GM21529 (cell line): ENCODE results near the gene PITPNB.
A peak's percentile ranks its signal among the peaks of the same experiment; 100 is the strongest.

Source experiments
- ATAC-seq: cut with Tn5 transposase; IDR thresholded peaks from one replicate; pipeline ENCODE4 v1.9.1; 2021; ENCODE audit not compliant: unreplicated experiment

Gene PITPNB

DNA sequence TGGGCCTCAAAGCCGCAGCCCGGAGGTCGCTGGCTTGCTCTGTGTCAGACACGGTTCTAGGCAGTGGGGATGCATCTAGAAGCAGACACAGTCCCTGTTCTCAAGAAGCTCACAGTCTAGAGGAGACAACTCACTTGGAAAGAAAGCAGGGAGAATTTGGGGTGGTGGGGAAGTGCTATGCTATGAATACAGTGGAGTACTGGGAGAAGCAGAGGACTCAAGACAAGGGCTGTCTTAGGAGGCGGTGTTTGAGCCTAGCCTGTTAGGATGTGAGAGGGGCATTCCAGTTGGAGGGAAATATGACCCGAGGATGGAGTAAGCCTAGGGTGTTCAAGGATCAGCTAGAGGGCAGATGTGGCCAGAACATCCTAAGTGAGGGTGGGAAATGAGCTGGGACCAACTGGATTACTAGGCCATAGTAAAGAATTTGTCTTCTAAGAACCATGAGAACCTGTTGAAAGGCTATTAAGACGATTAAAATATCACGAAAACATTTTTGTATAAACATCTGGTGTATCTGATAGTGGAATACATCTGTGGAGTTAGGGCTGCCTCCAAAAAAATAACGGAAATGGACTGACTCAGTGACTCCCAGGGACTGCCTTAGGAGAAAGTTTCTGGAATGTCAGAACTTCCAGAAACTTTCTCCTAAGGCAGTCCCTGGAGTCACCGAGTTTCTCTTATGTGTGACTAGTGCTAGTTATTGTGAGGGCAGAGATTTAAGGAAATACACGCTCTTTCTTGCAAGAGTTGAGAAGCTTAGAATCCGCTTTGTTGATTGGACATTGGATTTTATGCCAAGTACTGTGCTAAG is 1.1 kb upstream of the PITPNB start:
- ATAC-seq, result peak; percentile 36

DNA sequence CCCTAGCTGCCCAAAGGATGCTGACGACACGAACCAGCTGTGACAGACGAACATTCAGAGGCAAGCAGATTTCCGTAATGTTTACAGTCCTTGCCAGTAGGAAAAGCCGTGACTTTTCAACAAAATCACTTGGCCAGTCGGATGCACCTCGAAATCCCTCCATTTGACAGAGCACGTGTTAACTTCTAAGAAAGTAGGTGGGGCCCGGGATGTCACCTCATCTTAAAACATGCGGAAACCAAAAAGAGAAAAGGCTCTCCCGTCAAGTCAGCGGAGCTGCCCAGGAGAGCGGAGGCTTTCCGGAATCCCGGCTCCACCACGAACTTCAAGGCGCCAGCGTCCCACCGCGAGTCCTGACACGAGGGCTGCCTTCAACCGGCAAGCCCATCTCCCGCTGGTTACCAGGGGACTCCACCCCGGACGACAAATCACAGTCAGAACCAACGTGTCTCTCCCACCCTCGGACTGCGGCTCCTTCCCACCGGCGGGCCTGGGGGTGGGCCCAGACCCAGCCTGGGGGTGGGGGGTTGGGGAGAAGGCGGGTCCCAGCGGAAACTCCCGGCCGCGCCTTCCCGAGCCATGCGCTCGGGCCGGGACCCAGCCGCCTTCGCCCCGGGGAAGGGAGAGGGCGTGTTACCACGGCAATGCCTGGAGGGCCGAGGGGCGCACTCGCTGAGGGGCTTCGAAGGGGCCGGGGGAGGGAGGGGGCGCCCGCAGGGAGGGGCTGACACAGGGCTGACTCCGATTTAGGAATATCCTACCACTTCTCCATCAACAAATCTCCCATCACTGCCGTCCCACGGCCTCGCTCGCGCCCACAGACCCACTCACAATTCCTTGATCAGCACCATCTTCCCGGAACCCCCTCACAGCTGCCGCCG is 475 bp downstream of the PITPNB start:
- peak; percentile 35 for ATAC-seq

DNA sequence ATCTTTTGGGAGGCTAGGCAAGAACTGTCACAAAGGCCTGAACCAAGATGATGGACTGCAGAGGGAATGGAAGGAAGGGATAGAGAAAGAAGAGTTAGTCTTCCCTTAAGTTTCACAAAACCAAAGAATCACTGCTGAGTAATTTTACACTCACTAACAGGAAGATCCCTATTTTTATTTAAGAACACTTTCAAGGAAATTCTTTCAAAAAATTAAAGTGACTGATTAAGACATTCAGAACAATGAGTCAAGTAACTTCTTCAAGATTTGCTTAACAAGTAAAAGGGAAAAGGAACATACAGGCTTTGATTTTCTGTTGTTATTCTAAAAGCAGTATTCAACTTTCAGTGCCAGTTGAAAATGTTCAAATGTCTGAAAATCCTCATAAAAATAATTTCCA is 3.1 kb downstream of the PITPNB start:
- no peak for ATAC-seq

DNA sequence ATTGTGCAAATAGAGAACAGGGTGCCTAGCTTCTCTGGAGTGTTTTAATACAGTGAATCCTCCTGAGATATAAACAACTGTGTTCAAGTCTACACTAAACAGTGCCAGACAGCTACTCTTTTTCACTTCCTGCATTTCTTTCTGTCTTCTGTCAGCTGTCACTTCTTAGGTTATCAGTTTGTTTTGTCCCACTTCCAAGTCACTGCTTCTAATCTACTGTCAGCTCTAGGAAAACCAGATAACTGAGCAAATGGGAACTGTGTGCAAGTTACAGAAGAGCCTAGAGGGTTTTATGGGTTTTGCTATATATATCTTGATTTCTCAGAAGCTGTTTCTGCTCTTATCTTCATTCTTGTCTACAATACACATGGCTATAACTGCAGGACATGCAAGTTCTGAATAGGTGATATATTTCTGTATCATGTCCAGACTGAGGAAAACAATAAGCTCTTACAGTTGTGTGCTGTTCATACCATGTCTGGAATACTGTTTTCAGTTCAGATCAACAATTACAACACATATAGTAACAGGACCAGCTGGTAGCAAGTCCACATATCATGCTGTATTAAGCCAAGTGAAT is 5.8 kb downstream of the PITPNB start:
- no peak for ATAC-seq

DNA sequence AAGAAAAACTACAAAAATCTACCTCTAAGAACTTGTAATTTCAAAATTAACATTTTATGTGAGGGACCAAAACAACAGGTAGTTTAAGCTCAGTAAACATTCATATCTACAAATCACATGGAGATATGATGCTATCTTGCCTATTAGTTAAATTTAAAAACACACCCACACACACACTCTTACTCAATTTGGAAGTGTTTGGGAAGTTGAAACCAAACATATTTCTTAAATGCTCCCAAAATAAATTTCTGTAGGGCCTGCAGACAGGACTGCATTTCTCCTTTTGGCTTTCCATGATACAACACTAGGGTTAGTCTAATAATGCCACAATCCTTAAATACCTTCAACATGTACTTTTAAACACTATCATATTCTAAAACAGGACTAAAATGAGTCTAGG is 7.0 kb downstream of the PITPNB start:
- ATAC-seq, result no peak

DNA sequence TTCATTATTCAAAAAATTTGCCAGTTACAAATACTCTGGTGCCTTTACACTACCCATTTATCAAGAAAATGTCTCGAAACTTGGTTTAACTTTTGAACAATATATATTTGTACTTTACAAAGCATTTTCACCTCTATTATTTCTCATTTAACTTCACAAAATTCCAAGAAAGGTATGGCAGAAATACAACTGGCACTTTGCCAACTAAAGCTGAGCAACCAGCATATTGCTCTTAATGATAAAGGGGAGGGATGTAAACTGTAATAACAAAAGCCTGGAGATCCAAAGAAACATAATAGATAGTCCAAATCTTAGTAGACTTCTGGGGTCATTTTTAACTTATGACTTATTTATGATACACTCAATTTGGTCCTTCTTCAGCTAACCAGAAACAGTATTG is 7.7 kb downstream of the PITPNB start:
- ATAC-seq, result no peak

DNA sequence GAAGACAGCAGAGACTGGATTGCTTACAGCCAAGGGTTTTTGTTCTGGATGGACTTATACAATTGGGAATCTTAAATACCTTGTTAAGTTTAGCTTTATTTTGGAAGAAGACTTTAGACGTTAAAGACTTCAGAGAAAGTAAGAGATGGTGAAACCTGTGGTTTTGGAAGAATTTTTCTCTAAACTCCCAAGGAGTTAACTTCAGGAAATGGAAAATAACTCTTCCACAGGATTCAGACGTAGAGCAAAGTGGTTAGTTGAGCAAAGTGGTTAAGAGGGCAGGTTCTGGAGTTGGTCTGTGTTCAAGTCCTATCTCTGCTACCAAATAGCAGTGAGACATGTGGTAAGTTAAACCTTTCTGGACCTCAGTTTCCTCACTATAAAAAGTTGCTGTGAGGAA is 12.8 kb downstream of the PITPNB start:
- ATAC-seq, result no peak

DNA sequence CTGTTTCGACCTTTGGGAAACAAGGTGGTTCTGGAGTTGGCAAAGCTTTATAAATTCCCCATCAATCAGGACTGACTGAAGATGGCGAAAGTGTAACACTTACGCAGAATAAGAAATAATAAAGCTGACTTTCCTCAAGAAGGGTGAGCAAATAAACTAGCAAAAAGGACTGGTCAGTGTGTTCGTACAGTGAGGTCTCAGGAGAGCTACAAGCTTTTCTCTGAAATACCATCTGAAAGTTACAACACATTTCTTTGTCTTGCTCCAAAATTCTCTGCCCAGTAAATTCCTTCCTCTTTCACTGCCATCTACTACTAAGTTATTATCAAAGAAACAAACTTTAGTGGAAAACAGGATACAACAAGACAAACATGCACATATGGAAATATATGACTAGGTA is 13.4 kb downstream of the PITPNB start:
- ATAC-seq, result no peak

DNA sequence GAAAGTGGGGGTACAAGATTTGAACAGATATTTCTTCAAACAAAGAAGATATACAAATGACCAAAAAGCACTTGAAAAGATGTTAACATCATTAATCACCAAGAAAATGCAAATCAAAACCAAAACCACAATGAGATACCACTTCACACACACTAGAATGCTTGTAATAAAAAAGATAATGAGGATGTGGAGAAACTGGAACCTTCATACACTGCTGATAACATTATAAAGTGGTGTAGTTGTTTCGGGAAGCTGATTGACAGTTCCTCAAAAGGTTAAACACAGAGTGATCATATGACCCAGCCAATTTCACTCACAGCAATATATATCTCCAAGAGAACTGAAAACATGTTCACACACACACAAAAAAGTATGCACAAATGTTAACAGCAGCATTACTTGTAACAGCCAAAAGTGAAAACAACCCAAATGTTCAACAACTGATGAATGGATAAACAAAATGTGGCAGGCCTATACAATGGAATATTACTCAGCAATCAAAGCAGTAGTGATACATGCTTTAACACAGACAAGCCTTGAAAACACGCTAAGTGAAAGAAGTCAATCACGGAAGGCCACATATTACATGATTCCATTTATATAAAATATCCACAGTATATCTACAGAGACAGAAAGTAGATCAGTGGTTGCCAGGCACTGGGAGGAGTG is 15.1 kb downstream of the PITPNB start:
- no peak for ATAC-seq

DNA sequence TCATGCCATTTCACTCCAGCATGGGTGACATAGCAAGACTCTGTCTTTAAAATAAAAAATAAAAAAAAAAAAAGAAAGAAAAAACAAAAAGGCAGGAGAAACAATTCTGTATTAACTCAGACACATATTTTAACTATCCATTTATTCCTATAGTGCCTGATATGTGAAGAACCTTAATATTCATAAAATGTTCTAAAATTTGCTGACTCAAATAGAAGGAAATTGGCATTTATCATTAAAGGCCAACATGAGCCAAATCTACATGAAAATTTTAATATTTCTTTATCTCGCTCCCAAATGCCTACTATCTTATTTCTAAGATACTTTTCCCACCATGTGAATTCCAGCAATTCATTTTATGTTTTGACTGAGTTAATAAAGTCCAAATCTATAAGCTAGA is 18.9 kb downstream of the PITPNB start:
- ATAC-seq, result no peak

DNA sequence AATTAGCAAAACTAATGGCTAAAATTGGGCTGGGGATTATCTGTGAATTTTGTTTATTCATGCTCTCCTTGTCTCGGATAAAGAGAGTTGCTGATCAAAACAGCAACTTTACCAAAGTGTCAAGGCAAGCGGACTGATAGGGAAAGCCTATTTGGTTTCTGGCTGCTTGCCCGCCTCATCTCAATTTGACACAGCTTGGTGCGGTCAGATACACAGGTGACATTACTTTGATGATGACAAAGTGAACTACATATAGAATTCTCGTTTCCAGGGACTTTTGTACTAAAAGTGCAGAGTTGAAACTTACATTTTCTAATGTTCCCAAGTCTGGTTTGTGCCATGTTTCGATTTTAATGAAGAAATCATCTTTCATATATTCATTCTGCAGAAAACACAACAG is 22.8 kb downstream of the PITPNB start:
- peak; percentile 58 for ATAC-seq

DNA sequence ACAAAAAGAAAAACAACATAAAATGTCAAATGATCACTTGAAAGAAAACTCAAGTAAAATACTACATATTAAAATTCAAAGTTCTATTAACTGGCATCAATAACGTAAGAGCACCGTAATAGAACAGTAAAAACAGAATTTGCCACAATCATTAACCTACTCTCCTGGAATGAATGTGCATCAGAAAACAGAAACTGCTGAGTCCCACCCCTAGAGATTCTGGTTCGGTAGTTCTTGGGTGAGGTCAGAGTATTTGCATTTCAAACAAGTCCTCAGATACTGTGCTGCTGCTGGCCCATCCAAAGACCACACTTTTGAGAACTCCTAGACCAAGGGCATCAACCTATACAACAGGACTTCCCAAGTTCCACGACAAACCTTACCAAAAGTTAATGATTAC is 23.5 kb downstream of the PITPNB start:
- ATAC-seq, result peak; percentile 88

DNA sequence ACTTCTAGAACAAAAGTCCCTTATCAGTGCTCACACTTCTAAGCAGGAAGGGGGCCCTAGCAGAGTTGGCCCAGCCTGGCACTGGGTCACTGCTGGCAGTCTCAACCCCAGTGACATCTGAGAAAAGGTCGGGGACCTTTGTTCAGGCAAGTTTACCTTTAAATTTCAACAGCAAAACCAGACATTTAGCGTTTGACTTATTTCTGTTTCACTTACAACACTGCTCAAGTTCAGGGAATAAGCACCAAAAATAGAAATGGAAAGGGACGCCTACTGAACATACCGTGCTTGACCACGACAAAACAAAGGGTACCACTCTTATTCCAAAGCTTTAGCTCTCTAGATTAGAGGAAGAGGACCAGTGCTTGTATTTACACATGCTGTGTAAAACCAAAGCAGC is 26.2 kb downstream of the PITPNB start:
- ATAC-seq, result no peak

DNA sequence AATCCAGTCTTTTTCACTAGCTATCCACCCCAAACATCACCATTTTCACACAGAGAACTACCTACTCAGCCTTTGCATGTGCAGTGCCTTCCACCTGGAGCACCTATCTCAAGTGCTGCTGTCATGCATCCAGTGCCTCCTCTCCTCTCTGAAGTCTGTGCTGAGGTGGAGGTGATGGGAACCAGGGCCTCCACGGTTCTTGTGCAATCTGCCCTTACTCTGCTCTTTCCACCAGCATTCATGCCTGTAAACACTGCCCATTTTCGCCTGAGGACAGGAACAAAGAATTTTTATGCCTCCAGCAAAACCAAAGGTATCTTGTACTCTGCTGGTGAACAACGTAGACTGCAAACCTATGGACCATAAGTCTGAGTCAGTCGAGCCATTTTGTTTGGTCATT is 27.0 kb downstream of the PITPNB start:
- no peak for ATAC-seq

DNA sequence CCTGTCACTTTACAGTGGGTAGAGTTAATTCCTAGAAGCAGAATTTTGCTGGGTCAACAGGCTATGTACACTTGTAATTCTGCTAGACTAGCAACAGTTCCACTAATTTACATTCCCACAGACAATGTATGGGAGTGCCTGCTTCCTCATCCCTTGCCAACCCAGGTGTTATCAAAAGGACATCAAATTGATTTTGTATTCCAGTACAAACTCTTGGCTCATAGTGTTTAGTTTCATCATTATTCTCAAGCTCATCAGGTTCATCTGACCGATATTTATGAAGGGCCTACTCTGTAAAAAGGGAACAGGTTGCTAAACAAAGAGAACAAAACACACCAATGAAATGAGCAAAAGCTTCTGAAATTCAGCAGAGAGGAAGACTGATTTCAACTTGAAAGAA is 30.7 kb downstream of the PITPNB start:
- ATAC-seq, result no peak

DNA sequence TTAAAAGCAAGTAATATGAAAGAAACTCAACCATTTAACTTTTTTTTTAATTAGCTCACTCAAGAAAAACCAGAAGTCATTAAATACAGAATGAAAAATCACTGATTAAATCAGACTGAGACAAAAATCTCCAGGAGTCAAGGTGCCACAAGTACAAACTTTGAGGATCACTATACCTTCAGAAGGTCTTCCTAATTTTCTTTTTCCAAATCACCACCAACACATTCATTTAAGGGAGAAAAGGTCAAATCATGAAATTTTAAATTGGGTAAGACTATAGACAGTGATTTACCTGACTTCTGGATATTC is 32.3 kb downstream of the PITPNB start:
- ATAC-seq, result no peak

DNA sequence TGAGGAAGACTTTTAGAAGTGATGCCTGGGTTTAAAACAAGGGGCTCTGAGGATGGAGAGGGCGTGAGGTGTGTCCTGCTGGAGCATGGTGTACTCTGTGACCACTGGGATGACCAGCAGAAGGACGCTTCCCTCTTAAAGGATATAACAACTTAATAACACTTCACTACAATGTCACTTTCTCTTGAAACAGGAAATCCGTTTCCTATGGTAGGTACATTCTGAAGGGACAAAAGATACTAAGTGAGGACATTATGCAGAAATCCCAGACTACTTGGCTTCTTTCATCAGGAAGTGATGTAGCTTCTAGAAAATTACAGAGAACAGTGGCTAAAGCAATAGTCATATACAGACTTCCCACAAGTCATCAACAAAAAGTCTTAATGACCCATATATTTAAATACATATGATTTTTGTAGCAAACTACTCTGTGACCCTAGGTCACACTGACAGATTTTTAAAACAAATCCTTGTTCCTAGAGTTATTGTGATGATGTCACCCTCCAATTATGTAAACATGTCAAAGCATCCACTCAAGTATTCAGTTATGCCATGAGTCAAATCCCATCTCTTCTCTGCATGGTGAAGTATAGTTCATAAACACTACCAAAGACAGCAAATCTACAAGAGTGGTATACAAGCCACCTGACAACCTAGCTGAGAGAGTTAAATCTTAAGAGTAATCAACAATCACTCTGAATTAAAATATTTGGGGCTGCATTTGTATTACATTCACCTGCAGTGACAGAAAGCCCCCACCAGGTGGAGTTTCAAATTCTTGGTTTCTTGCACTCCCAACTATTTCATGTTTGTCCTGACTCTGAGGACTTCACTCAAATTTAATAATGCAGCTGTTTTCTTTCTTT is 32.8 kb downstream of the PITPNB start:
- no peak for ATAC-seq

DNA sequence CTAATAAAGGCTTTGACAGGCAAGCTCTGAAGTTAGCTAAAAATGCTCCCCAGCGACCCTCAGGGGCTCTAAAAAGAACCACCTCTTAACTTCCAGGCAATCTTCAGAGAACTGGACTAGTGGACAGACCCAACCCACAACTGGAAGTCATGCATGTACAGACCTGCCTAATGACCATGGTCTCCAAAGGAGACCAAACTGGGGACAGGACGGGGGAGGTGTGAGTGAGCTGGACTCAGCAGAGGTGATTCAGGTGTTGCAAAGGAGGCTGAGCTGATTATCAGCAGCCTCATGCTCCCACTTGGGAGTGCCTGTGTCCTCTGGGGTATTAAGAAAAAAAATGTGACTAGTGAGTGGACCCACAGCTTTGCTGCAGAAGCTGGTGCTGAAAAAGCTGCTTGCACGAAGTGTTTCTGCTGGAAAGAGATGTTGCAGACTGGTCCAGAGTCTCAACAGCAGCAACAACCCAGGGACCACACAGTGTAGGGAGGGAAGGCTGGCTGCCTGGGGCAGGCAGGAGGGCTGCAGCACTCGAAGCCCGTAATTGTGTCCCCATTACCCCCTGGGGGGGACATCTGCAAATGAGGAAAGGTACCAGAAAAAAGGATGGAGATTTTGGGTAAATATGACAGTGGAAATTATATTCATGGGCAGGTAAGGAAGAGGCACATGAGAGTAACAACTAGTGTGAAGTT is 35.3 kb downstream of the PITPNB start:
- no peak for ATAC-seq

DNA sequence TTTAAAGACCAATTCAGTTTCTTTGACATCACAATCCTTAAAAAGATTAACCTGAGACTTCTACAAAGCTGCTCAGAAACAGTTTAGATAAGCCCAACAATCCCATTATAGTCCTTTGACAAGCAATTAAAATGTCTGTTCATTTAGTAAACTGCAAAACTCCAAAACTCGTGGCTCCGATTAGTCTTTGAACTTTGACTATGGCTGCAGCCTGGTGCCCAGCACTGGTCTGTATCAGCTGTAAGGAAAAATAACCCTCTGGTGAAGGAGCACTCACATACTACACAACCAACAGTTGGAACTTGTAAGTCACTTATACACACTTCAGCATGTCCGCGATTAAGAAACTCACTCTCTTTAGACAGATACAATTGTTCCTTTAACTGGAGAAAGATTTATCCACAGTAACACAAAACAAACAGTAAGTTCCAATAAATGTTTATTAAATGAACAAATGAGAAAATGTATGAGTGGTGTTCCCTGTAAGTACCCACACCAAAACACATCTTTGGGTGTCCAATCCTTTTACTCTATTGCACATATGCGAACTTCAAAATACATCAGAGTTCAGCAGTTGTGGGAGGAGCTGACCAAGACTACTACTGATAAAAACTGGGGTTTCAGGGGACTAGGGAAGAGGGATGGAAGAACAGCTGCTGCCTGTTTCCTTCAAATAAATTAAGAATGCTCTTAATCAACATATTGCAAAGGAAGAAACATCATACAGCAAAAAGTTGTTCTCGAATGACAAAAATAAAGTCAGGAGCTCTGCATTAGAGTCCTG is 36.4 kb downstream of the PITPNB start:
- ATAC-seq, result no peak
